ENCODE measurements around the gene NT5DC1. TPM values are rescaled to one million over a fixed set of nuclear protein-coding genes. Genes with fewer than 3 reads are reported as not detected.
A peak's percentile ranks its signal among the peaks of the same experiment; 100 is the strongest.

NT5DC1 gene
- total RNA-seq, 1 experiment from 2014 or later, result 37.9 TPM

- no peak overlapping the region for H3K4me3 ChIP-seq (ENCODE audit: low read depth, low read length, poor library complexity, severe bottlenecking)
- intact Hi-C loops (cut with micrococcal nuclease; ENCODE audit: unreplicated experiment), result no loop called here
- no peaks in the 10 kb centered on the region for H3K4me1 ChIP-seq (ENCODE audit: insufficient read depth, low read length, poor library complexity, severe bottlenecking)
- TF ChIP-seq EZH2 (IDR thresholded peaks at IDR 0.05; ENCODE audit: borderline replicate concordance, low read depth, low read length, poor library complexity, severe bottlenecking), result no peak
- TF ChIP-seq, protein P1, sequence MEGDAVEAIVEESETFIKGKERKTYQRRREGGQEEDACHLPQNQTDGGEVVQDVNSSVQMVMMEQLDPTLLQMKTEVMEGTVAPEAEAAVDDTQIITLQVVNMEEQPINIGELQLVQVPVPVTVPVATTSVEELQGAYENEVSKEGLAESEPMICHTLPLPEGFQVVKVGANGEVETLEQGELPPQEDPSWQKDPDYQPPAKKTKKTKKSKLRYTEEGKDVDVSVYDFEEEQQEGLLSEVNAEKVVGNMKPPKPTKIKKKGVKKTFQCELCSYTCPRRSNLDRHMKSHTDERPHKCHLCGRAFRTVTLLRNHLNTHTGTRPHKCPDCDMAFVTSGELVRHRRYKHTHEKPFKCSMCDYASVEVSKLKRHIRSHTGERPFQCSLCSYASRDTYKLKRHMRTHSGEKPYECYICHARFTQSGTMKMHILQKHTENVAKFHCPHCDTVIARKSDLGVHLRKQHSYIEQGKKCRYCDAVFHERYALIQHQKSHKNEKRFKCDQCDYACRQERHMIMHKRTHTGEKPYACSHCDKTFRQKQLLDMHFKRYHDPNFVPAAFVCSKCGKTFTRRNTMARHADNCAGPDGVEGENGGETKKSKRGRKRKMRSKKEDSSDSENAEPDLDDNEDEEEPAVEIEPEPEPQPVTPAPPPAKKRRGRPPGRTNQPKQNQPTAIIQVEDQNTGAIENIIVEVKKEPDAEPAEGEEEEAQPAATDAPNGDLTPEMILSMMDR (conservative IDR thresholded peaks at IDR 0.05; ENCODE audit: low read depth, low read length), result no peak
- no peaks in the 10 kb centered on the region for H3K27me3 ChIP-seq (replicated peaks; ENCODE audit: insufficient read depth, low read depth, low read length, poor library complexity)
- ChIA-PET CTCF (no interaction called here), POLR2A (ENCODE audit: low non-redundant PET) (no interaction called here)
- peak; percentile 24 for DNase-seq (ENCODE audit: low spot score)
- no peaks in the 10 kb centered on the region for H3K9me3 ChIP-seq (ENCODE audit: low read depth, low read length, poor library complexity, severe bottlenecking)
- no TSS peak for BruUV-seq (replicated peaks)
- no peaks in the 10 kb centered on the region for H3K36me3 ChIP-seq (ENCODE audit: insufficient read depth, low read length, poor library complexity, severe bottlenecking)
- H3K27ac ChIP-seq (ENCODE audit: low read depth, low read length, poor library complexity, severe bottlenecking), result no peak overlapping the region
Observed at GRCh38 chr6:116206231-116206903, 105.7 kb downstream of the NT5DC1 start.

GRCh38 chr6:116208056-116208785 is 107.6 kb downstream of the NT5DC1 start:
- Histone ChIP-seq H3K9me3 (ENCODE audit: low read depth, low read length, poor library complexity, severe bottlenecking) (no peaks in the 10 kb centered on the region), H3K4me3 (ENCODE audit: low read depth, low read length, poor library complexity, severe bottlenecking) (no peak overlapping the region), H3K4me1 (ENCODE audit: insufficient read depth, low read length, poor library complexity, severe bottlenecking) (no peaks in the 10 kb centered on the region), H3K27ac (ENCODE audit: low read depth, low read length, poor library complexity, severe bottlenecking) (no peak overlapping the region), H3K36me3 (ENCODE audit: insufficient read depth, low read length, poor library complexity, severe bottlenecking) (no peaks in the 10 kb centered on the region), H3K27me3 (replicated peaks; ENCODE audit: insufficient read depth, low read depth, low read length, poor library complexity) (no peaks in the 10 kb centered on the region)
- BruUV-seq (replicated peaks), result no TSS peak
- TF ChIP-seq, protein P1 (conservative IDR thresholded peaks at IDR 0.05; ENCODE audit: low read depth, low read length), result no peak
- TF ChIP-seq EZH2 (IDR thresholded peaks at IDR 0.05; ENCODE audit: borderline replicate concordance, low read depth, low read length, poor library complexity, severe bottlenecking), result no peak
- POLR2A ChIA-PET (ENCODE audit: low non-redundant PET), result no interaction called here
- intact Hi-C loops (cut with micrococcal nuclease; ENCODE audit: unreplicated experiment), result no loop called here
- CTCF ChIA-PET, result no interaction called here
- no peak for DNase-seq (ENCODE audit: low spot score)

DNA sequence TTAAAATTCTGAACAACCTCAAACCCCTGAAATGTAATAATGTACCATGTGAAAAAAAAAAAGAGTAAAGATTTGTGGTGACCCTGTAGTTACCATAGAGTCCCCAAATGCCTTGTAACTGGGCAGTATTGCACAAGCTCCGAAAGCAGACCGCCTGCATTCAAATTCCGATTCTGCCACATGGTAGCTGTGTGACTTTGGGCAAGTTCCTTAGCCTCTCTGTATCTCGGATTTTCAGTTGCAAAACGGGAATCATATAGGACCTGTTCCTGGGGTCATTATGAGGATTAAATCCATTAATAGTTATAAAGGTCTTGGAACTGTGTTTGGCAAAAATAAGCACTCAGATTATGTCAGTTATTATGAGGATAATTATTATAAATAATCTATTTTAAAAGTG is 109.7 kb downstream of the NT5DC1 start:
- ChIA-PET CTCF (no interaction called here), POLR2A (ENCODE audit: low non-redundant PET) (no interaction called here)
- no peaks in the 10 kb centered on the region for H3K36me3 ChIP-seq (ENCODE audit: insufficient read depth, low read length, poor library complexity, severe bottlenecking)
- DNase-seq (ENCODE audit: low spot score), result no peak
- no peaks in the 10 kb centered on the region for H3K4me1 ChIP-seq (ENCODE audit: insufficient read depth, low read length, poor library complexity, severe bottlenecking)
- no peak overlapping the region for H3K4me3 ChIP-seq (ENCODE audit: low read depth, low read length, poor library complexity, severe bottlenecking)
- intact Hi-C loops (cut with micrococcal nuclease; ENCODE audit: unreplicated experiment), result loop anchor here (10.0 kb wide), 1 partner anchor 634 kb away; no protein-coding TSS in a partner anchor
- no peak overlapping the region for H3K27ac ChIP-seq (ENCODE audit: low read depth, low read length, poor library complexity, severe bottlenecking)
- BruUV-seq (replicated peaks), result no TSS peak
- H3K27me3 ChIP-seq (replicated peaks; ENCODE audit: insufficient read depth, low read depth, low read length, poor library complexity), result no peaks in the 10 kb centered on the region
- TF ChIP-seq EZH2 (IDR thresholded peaks at IDR 0.05; ENCODE audit: borderline replicate concordance, low read depth, low read length, poor library complexity, severe bottlenecking), result no peak
- TF ChIP-seq, protein P1 (conservative IDR thresholded peaks at IDR 0.05; ENCODE audit: low read depth, low read length), result no peak
- no peaks in the 10 kb centered on the region for H3K9me3 ChIP-seq (ENCODE audit: low read depth, low read length, poor library complexity, severe bottlenecking)
